ENCODE data around the gene PPP1R37. TPM values are rescaled to one million over a fixed set of nuclear protein-coding genes. Genes with fewer than 3 reads are reported as not detected.
A peak's percentile ranks its signal among the peaks of the same experiment; 100 is the strongest.

Gene PPP1R37
- total RNA-seq, 1 experiment from 2014 or later: 33.6 TPM

DNA sequence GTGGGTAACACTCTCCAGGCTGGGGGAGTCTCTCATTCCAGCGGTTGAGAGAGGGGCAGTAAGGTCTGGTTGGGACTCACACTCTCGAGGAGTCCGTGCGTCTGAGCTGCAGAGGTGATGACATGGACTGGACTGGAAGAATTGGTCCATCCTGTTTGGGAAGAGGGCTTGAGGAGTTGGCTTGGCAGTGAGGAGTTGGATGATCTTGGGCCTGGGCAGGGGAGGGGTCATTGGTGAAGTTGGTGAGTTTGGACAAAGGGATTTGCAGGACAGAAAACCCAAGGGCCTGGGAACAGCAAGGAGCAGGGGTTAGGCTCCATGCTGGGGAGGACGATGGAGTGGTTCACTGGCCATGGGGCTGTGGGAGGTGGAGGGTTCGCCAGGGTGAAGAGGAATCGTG, 3.7 kb downstream of the PPP1R37 start:
- Histone ChIP-seq H3K27me3 (ENCODE audit: insufficient read depth, low read length) (no peaks in the 10 kb centered on the region), H3K4me1 (ENCODE audit: insufficient read depth, low read length) (no peaks in the 10 kb centered on the region; the same call in 1 of the 2 replicates), H3K23ac (ENCODE audit: insufficient read length, low read depth, low read length) (no peak overlapping the region), H4K5ac (ENCODE audit: insufficient read length, low read depth, low read length) (no peak overlapping the region), H2BK15ac (ENCODE audit: low read depth, low read length) (no peak overlapping the region), H4K91ac (ENCODE audit: insufficient read length, low read depth, low read length) (no peak overlapping the region), H3T11ph (ENCODE audit: low read length) (no peak overlapping the region), H3K4me2 (ENCODE audit: insufficient read depth, insufficient read length, low read length) (no peak overlapping the region), H2BK120ac (ENCODE audit: low read depth, low read length, poor library complexity, severe bottlenecking) (no peak overlapping the region), H2BK12ac (ENCODE audit: insufficient read length, low read depth, low read length) (no peak overlapping the region), H2BK20ac (ENCODE audit: low read depth, low read length, poor library complexity, severe bottlenecking) (no peak overlapping the region), H3K79me1 (ENCODE audit: insufficient read depth, low read depth, low read length, poor library complexity, severe bottlenecking) (no peaks in the 10 kb centered on the region), H3K27ac (ENCODE audit: insufficient read length, low read depth, low read length) (no peak overlapping the region), H3K18ac (ENCODE audit: insufficient read length, low read depth, low read length) (no peak overlapping the region), H3K23me2 (ENCODE audit: insufficient read length, low read depth, low read length, poor library complexity, severe bottlenecking) (peaks cover 5% of the 10 kb centered on the region), H4K8ac (replicated peaks; ENCODE audit: insufficient read length, low read depth, low read length) (no peak overlapping the region), H2AK5ac (ENCODE audit: insufficient read length, low read length) (no peak overlapping the region), H3K9ac (ENCODE audit: extremely low read depth, insufficient read length, low read length) (no peak overlapping the region), H3K9me3 (ENCODE audit: control insufficient read depth, low read depth, low read length) (no peaks in the 10 kb centered on the region), H3K14ac (ENCODE audit: insufficient read depth, low read length) (no peak overlapping the region), H3K56ac (ENCODE audit: insufficient read length, low read depth, low read length) (no peak overlapping the region), H2BK5ac (ENCODE audit: insufficient read length, low read length) (no peak overlapping the region), H3K79me2 (ENCODE audit: insufficient read depth, low read length) (peaks cover 60% of the 10 kb centered on the region), H2AFZ (ENCODE audit: low read length) (no peak overlapping the region), H3K4ac (ENCODE audit: low read depth, low read length) (no peak overlapping the region), H4K20me1 (ENCODE audit: control insufficient read depth, insufficient read depth, insufficient read length) (no peaks in the 10 kb centered on the region)
- peaks cover 65 to 72% of the 10 kb centered on the region in 2 experiments for H3K4me1 Mint-ChIP-seq
- no peaks in the 10 kb centered on the region; a peak in 2 of 5 replicates for H3K9me3 Mint-ChIP-seq
- H3K27me3 Mint-ChIP-seq (ENCODE audit: low read depth): no peaks in the 10 kb centered on the region
- peak overlapping the region; percentile 15 to 90 (median 53); a peak in 6 of 7 replicates for H3K27ac Mint-ChIP-seq
- WGBS (ENCODE audit: extremely low coverage, insufficient read length, low lambda C conversion rate): no CpG with 5 or more reads among the region's 7 CpGs
- H3K4me3 Mint-ChIP-seq: peak overlapping the region; percentile 2 to 7; a peak in 3 of 5 replicates
- H3K36me3 Mint-ChIP-seq (ENCODE audit: insufficient read depth in 1 of 3, low read depth in 3 of 3): peaks cover 5 to 22% (median 10%) of the 10 kb centered on the region in 3 experiments; a peak in 6 of 7 replicates
- TF ChIP-seq, protein P1, sequence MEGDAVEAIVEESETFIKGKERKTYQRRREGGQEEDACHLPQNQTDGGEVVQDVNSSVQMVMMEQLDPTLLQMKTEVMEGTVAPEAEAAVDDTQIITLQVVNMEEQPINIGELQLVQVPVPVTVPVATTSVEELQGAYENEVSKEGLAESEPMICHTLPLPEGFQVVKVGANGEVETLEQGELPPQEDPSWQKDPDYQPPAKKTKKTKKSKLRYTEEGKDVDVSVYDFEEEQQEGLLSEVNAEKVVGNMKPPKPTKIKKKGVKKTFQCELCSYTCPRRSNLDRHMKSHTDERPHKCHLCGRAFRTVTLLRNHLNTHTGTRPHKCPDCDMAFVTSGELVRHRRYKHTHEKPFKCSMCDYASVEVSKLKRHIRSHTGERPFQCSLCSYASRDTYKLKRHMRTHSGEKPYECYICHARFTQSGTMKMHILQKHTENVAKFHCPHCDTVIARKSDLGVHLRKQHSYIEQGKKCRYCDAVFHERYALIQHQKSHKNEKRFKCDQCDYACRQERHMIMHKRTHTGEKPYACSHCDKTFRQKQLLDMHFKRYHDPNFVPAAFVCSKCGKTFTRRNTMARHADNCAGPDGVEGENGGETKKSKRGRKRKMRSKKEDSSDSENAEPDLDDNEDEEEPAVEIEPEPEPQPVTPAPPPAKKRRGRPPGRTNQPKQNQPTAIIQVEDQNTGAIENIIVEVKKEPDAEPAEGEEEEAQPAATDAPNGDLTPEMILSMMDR (conservative IDR thresholded peaks at IDR 0.05): no peak
- DNase-seq: no peak

Measured in H9 (cell line).